Esophagus muscularis mucosa (tissue), 4 donors: Measurements from ENCODE around the gene ACSF3. TPM values are rescaled to one million over a fixed set of nuclear protein-coding genes. Genes with fewer than 3 reads are reported as not detected.
"Not testable (repeated sequence)": the region's sequence is repeated elsewhere in the genome, so short reads cannot be mapped to it uniquely, and the experiment has no call there.

Experiments
- DNase-seq: peaks from one replicate; pipeline ENCODE4 v3.0.0-alpha.2; 2017; ENCODE audit errors: extremely low spot score
- H3K27ac ChIP-seq, 4 donors: fragments of 200-600 bp; sonication (generic); replicated peaks in 1 of 4; 1 replicate in 3 of 4; 2 replicates in 1 of 4; pipeline ENCODE4 v1.5.1; 2016 to 2019; ENCODE audit warnings: mild to moderate bottlenecking in 1 of 4
- H3K27me3 ChIP-seq, 4 donors: fragments of 200-600 bp; sonication (generic); one replicate each; pipeline versions ENCODE4 v1.5.1 to v1.6.0; 2016 to 2019
- H3K36me3 ChIP-seq, 4 donors: fragments of 200-600 bp; sonication (generic); one replicate each; pipeline ENCODE4 v1.5.1; 2016 to 2019
- H3K4me1 ChIP-seq, 4 donors: fragments of 200-600 bp; sonication (generic); one replicate each; pipeline ENCODE4 v1.5.1; 2016 to 2019
- H3K4me3 ChIP-seq, 4 donors: fragments of 200-600 bp; sonication (generic); 1 replicate in 2 of 4; 2 replicates in 2 of 4; pipeline ENCODE4 v1.5.1; 2016 to 2019; ENCODE audit warnings: mild to moderate bottlenecking in 4 of 4, moderate library complexity in 1 of 4
- H3K9me3 ChIP-seq, 4 donors: fragments of 200-600 bp; sonication (generic); 1 replicate in 3 of 4; 2 replicates in 1 of 4; pipeline ENCODE4 v1.5.1; 2016 to 2019
- CTCF ChIP-seq, 3 experiments: fragments of 200-600 bp in 2 of 3; fragments of 450-650 bp in 1 of 3; sonication (generic) in 2 of 3; IDR thresholded peaks; one replicate each; pipeline ENCODE4 v1.5.1; 2017 to 2019; ENCODE audit warnings: antibody characterized with exemption in 3 of 3, mild to moderate bottlenecking in 2 of 3, moderate library complexity in 1 of 3
- EP300 ChIP-seq: sonication (generic); formaldehyde crosslinking; IDR thresholded peaks from one replicate; pipeline ENCODE4 v1.6.1; 2017; ENCODE audit warnings: antibody characterized with exemption
- POLR2A ChIP-seq: fragments of 450-650 bp; IDR thresholded peaks from one replicate; pipeline ENCODE4 v1.6.1; 2017; ENCODE audit warnings: antibody characterized with exemption, moderate library complexity, mild to moderate bottlenecking, low read depth
- POLR2AphosphoS5 ChIP-seq, 2 donors: sonication (generic); formaldehyde crosslinking; IDR thresholded peaks; one replicate each; pipeline ENCODE4 v1.6.1; 2017; ENCODE audit warnings: antibody characterized with exemption in 2 of 2
- WGBS: methylation state at CpG from one replicate; pipeline ENCODE4 v1.1.5; 2018; 5-methylcytosine and 5-hydroxymethylcytosine counted together
- intact Hi-C: fragments of 100-400 bp; cut with DNase I; formaldehyde crosslinking; loops from one replicate; pipeline ENCODE4 v1.15.1; 2023
- total RNA-seq, 4 donors: library from RNA; depleted of rRNA; stranded (reverse); fragments of >200 nt; gene quantifications; one replicate each; pipeline versions ENCODE4 v1.1.0 to v1.2.1, GENCODE V29; 2016

The ACSF3 gene
- total RNA-seq, 4 donors from 2014 or later: 23.5 to 29.8 (median 27.2) TPM

GRCh38 chr16:89090669-89091426 is 2.8 kb upstream of the ACSF3 start:
- TF ChIP-seq CTCF (IDR thresholded peaks at IDR 0.05): no peak
- no peak for TF ChIP-seq POLR2AphosphoS5 (IDR thresholded peaks at IDR 0.05)
- no peak for TF ChIP-seq EP300
- no peak for TF ChIP-seq POLR2A
- peaks cover 0 to 58% (median 8%) of the 10 kb centered on the region in 4 donors for H3K27me3 ChIP-seq
- 72% methylated on average over 17 of the region's 17 CpGs for WGBS
- peaks cover 16 to 26% (median 25%) of the 10 kb centered on the region in 4 donors for H3K4me1 ChIP-seq
- H3K27ac ChIP-seq: no peak overlapping the region
- no peak for DNase-seq
- H3K36me3 ChIP-seq: no peaks in the 10 kb centered on the region
- no peak overlapping the region for H3K4me3 ChIP-seq
- intact Hi-C loops: no loop called here
- no peaks in the 10 kb centered on the region for H3K9me3 ChIP-seq

GRCh38 chr16:89092013-89092412 is 1.6 kb upstream of the ACSF3 start:
- Histone ChIP-seq H3K27ac (no peak overlapping the region), H3K36me3 (peaks cover 0 to 6% (median 0%) of the 10 kb centered on the region in 4 donors)
- intact Hi-C loops: no loop called here

GRCh38 chr16:89093252-89093601 is 425 bp upstream of the ACSF3 start:
- Histone ChIP-seq H3K4me3 (peak overlapping the region; percentile 83 to 98 (median 92)), H3K27ac (peak overlapping the region; percentile 67 to 84 (median 75)), H3K27me3 (peaks cover 0 to 34% (median 6%) of the 10 kb centered on the region in 4 donors), H3K4me1 (peaks cover 16 to 48% (median 43%) of the 10 kb centered on the region in 4 donors)
- H3K36me3 ChIP-seq, intact Hi-C loops, H3K9me3 ChIP-seq, DNase-seq: not testable (repeated sequence)
- WGBS: 63% methylated on average over 15 of the region's 15 CpGs

More at GRCh38 chr16:89092013-89092412, 1.6 kb upstream of the ACSF3 start:
- Histone ChIP-seq H3K4me1 (peaks cover 16 to 37% (median 35%) of the 10 kb centered on the region in 4 donors), H3K9me3 (no peaks in the 10 kb centered on the region), H3K4me3 (no peak overlapping the region), H3K27me3 (peaks cover 0 to 46% (median 8%) of the 10 kb centered on the region in 4 donors)
- TF ChIP-seq POLR2A (no peak), CTCF (IDR thresholded peaks at IDR 0.05) (no peak), POLR2AphosphoS5 (IDR thresholded peaks at IDR 0.05) (no peak), EP300 (no peak)
- DNase-seq: no peak
- WGBS: 75% methylated on average over 7 of the region's 7 CpGs

- WGBS: 11% methylated on average over 21 of the region's 21 CpGs
- Histone ChIP-seq H3K36me3 (peaks cover 0 to 13% (median 5%) of the 10 kb centered on the region in 4 donors), H3K4me3 (peak overlapping the region; percentile 83 to 98 (median 92)), H3K4me1 (peaks cover 16 to 48% (median 43%) of the 10 kb centered on the region in 4 donors), H3K9me3 (no peaks in the 10 kb centered on the region), H3K27me3 (peaks cover 0 to 23% (median 3%) of the 10 kb centered on the region in 4 donors), H3K27ac (peak overlapping the region; percentile 67 to 84 (median 75))
- intact Hi-C loops: no loop called here
- DNase-seq: no peak
- TF ChIP-seq POLR2A: no peak
- no peak for TF ChIP-seq EP300
- TF ChIP-seq CTCF (IDR thresholded peaks at IDR 0.05): no peak
- no peak for TF ChIP-seq POLR2AphosphoS5 (IDR thresholded peaks at IDR 0.05)
These were observed 714 bp downstream of the ACSF3 start for GRCh38 chr16:89094252-89094879.

- peaks cover 0 to 18% (median 6%) of the 10 kb centered on the region in 4 donors for H3K36me3 ChIP-seq
- H3K27ac ChIP-seq: no peak overlapping the region
- peaks cover 16 to 48% (median 43%) of the 10 kb centered on the region in 4 donors for H3K4me1 ChIP-seq
- peaks cover 0 to 18% (median under 1%) of the 10 kb centered on the region in 4 donors for H3K27me3 ChIP-seq
- intact Hi-C loops: no loop called here
- 79% methylated on average over 8 of the region's 8 CpGs for WGBS
- no peak for TF ChIP-seq EP300
- TF ChIP-seq POLR2AphosphoS5 (IDR thresholded peaks at IDR 0.05): no peak
- TF ChIP-seq POLR2A: no peak
- no peak for TF ChIP-seq CTCF (IDR thresholded peaks at IDR 0.05)
- DNase-seq: no peak
- no peaks in the 10 kb centered on the region for H3K9me3 ChIP-seq
- H3K4me3 ChIP-seq: peak overlapping the region; percentile 83 to 98 (median 92)
These were observed 1.2 kb downstream of the ACSF3 start for GRCh38 chr16:89094880-89095258.
